ENCODE data around the gene MRPL12. TPM values are rescaled to one million over a fixed set of nuclear protein-coding genes. Genes with fewer than 3 reads are reported as not detected.

The MRPL12 gene
- total RNA-seq, 6 donors from 2014 or later = 29.3 to 69.8 (median 47.8) TPM

- 95 to 96% methylated on average over 13 to 20 of the region's 20 CpGs for WGBS, 2 donors
- TF ChIP-seq POLR2AphosphoS5 (IDR thresholded peaks at IDR 0.05) (no peak), POLR2A (IDR thresholded peaks at IDR 0.05) (no peak), EP300 (IDR thresholded peaks at IDR 0.05) (no peak), CTCF (IDR thresholded peaks at IDR 0.05) (no peak)
- H3K9me3 ChIP-seq = no peaks in the 10 kb centered on the region
- ATAC-seq (ENCODE audit: low FRiP score in 2 of 2) (no peak), DNase-seq (peak in 1 of 2 donors; percentile 74)
- peaks cover 51 to 100% (median 100%) of the 10 kb centered on the region in 4 donors for H3K36me3 ChIP-seq
- peaks cover 0 to 1% (median 0%) of the 10 kb centered on the region in 4 donors for H3K4me1 ChIP-seq
- H3K27ac ChIP-seq = no peak overlapping the region
- H3K27me3 ChIP-seq = no peaks in the 10 kb centered on the region
- H3K4me3 ChIP-seq = no peak overlapping the region
Observed at GRCh38 chr17:81691608-81692007, 11.6 kb upstream of the MRPL12 start.

GRCh38 chr17:81693509-81694210 is 9.5 kb upstream of the MRPL12 start:
- no peaks in the 10 kb centered on the region for H3K9me3 ChIP-seq
- DNase-seq (peak in 1 of 2 donors; percentile 80), ATAC-seq (ENCODE audit: low FRiP score in 2 of 2) (no peak)
- H3K27ac ChIP-seq = no peak overlapping the region
- H3K36me3 ChIP-seq = peaks cover 47 to 100% (median 99%) of the 10 kb centered on the region in 4 donors
- 89% methylated on average over 35 of the region's 35 CpGs; no CpG with 5 or more reads in 1 of the 2 donors for WGBS, 2 donors
- no peaks in the 10 kb centered on the region for H3K27me3 ChIP-seq
- no peaks in the 10 kb centered on the region for H3K4me1 ChIP-seq
- no peak overlapping the region for H3K4me3 ChIP-seq
- TF ChIP-seq EP300 (IDR thresholded peaks at IDR 0.05) (no peak), POLR2A (IDR thresholded peaks at IDR 0.05) (no peak), CTCF (IDR thresholded peaks at IDR 0.05) (no peak), POLR2AphosphoS5 (IDR thresholded peaks at IDR 0.05) (no peak)

- no peak for DNase-seq
- 96 to 97% methylated on average over 14 to 19 of the region's 19 CpGs for whole genome bisulfite sequencing, 2 donors
Observed at GRCh38 chr17:81694810-81695209, 8.4 kb upstream of the MRPL12 start.

GRCh38 chr17:81695211-81695610 is 8.0 kb upstream of the MRPL12 start:
- no peak for DNase-seq

More at GRCh38 chr17:81694810-81695209, 8.4 kb upstream of the MRPL12 start:
- Histone ChIP-seq H3K27me3 (no peaks in the 10 kb centered on the region), H3K27ac (no peak overlapping the region), H3K9me3 (no peaks in the 10 kb centered on the region), H3K4me3 (no peak overlapping the region), H3K4me1 (no peaks in the 10 kb centered on the region), H3K36me3 (peaks cover 43 to 100% (median 94%) of the 10 kb centered on the region in 4 donors)
- no peak for TF ChIP-seq POLR2AphosphoS5 (IDR thresholded peaks at IDR 0.05)
- TF ChIP-seq EP300 (IDR thresholded peaks at IDR 0.05) = no peak
- TF ChIP-seq POLR2A (IDR thresholded peaks at IDR 0.05) = no peak
- TF ChIP-seq CTCF (IDR thresholded peaks at IDR 0.05) = no peak
- ATAC-seq (ENCODE audit: low FRiP score in 2 of 2) = no peak

More at GRCh38 chr17:81695211-81695610, 8.0 kb upstream of the MRPL12 start:
- H3K4me1 ChIP-seq = no peaks in the 10 kb centered on the region
- ATAC-seq (ENCODE audit: low FRiP score in 2 of 2) = no peak
- H3K4me3 ChIP-seq = no peak overlapping the region
- H3K9me3 ChIP-seq = no peaks in the 10 kb centered on the region
- peaks cover 43 to 99% (median 92%) of the 10 kb centered on the region in 4 donors for H3K36me3 ChIP-seq
- WGBS, 2 donors = 98% methylated on average over 6 of the region's 6 CpGs; no CpG with 5 or more reads in 1 of the 2 donors
- H3K27me3 ChIP-seq = no peaks in the 10 kb centered on the region
- TF ChIP-seq POLR2A (IDR thresholded peaks at IDR 0.05) = no peak
- no peak for TF ChIP-seq CTCF (IDR thresholded peaks at IDR 0.05)
- TF ChIP-seq EP300 (IDR thresholded peaks at IDR 0.05) = no peak
- TF ChIP-seq POLR2AphosphoS5 (IDR thresholded peaks at IDR 0.05) = no peak
- H3K27ac ChIP-seq = no peak overlapping the region

Data from upper lobe of left lung (tissue), 6 donors.